GM23338 (cell line): ENCODE results near the gene CEACAM21. TPM values are rescaled to one million over a fixed set of nuclear protein-coding genes. Genes with fewer than 3 reads are reported as not detected.

Experiments used
- ATAC-seq: fragments of 200-7000 bp; cut with Tn5 transposase; 3 replicates; pipeline ENCODE4 v1.9.1; 2020
- DNase-seq: peaks from one replicate; pipeline ENCODE4 v3.0.0-alpha.2; 2015; ENCODE audit warnings: low spot score
- H2AFZ ChIP-seq: fragments of 200-600 bp; sonication (generic); 2 replicates; pipeline ENCODE4 v1.8.0; 2016; ENCODE audit warnings: antibody characterized with exemption, mild to moderate bottlenecking, moderate library complexity
- H3F3A ChIP-seq: fragments of 200-600 bp; sonication (generic); replicated peaks from 2 replicates; pipeline ENCODE4 v1.8.0; 2017; ENCODE audit warnings: antibody characterized with exemption, mixed run types, low read depth
- H3K27ac ChIP-seq: fragments of 200-600 bp; sonication (generic); 2 replicates; pipeline ENCODE4 v1.6.1; 2016; ENCODE audit warnings: low read depth
- H3K27me3 ChIP-seq: fragments of 200-600 bp; sonication (generic); 2 replicates; pipeline ENCODE4 v1.8.0; 2016; ENCODE audit warnings: mild to moderate bottlenecking, mixed run types, moderate library complexity; ENCODE audit not compliant: insufficient read depth
- H3K36me3 ChIP-seq: fragments of 200-600 bp; sonication (generic); 2 replicates; pipeline ENCODE4 v1.8.0; 2016; ENCODE audit warnings: mild to moderate bottlenecking; ENCODE audit not compliant: insufficient read depth
- H3K4me1 ChIP-seq: fragments of 200-600 bp; sonication (generic); 2 replicates; pipeline ENCODE4 v1.8.0; 2016; ENCODE audit warnings: mild to moderate bottlenecking, moderate library complexity; ENCODE audit not compliant: insufficient read depth
- H3K4me2 ChIP-seq: fragments of 200-600 bp; sonication (generic); 2 replicates; pipeline ENCODE4 v1.7.1; 2017; ENCODE audit warnings: mixed run types
- H3K4me3 ChIP-seq: fragments of 200-600 bp; sonication (generic); 2 replicates; pipeline ENCODE4 v1.6.1; 2016; ENCODE audit warnings: mixed run types
- H3K79me2 ChIP-seq: fragments of 200-600 bp; sonication (generic); replicated peaks from 2 replicates; pipeline ENCODE4 v1.8.0; 2017; ENCODE audit warnings: mild to moderate bottlenecking; ENCODE audit not compliant: insufficient read depth
- H3K9me2 ChIP-seq: fragments of 200-600 bp; sonication (generic); 2 replicates; pipeline ENCODE4 v1.8.0; 2017; ENCODE audit not compliant: insufficient read depth
- H4K20me1 ChIP-seq: fragments of 200-600 bp; sonication (generic); replicated peaks from 2 replicates; pipeline ENCODE4 v1.8.0; 2017; ENCODE audit warnings: mild to moderate bottlenecking; ENCODE audit not compliant: insufficient read depth
- H3K27ac Mint-ChIP-seq: 2 replicates; pipeline ENCODE4 v1.8.0; 2020; ENCODE audit warnings: inconsistent platforms, mild to moderate bottlenecking, moderate library complexity, mixed read lengths
- H3K27me3 Mint-ChIP-seq: 3 replicates; pipeline ENCODE4 v1.8.0; 2022; ENCODE audit warnings: low read depth, mild to moderate bottlenecking, moderate library complexity, mixed read lengths, inconsistent platforms; ENCODE audit not compliant: insufficient read depth, poor library complexity
- H3K36me3 Mint-ChIP-seq: 3 replicates; pipeline ENCODE4 v1.8.0; 2021; ENCODE audit warnings: low read depth, mild to moderate bottlenecking, inconsistent platforms, moderate library complexity, mixed read lengths
- H3K4me1 Mint-ChIP-seq: 3 replicates; pipeline ENCODE4 v1.8.0; 2020; ENCODE audit warnings: mild to moderate bottlenecking, inconsistent platforms, mixed read lengths
- H3K4me3 Mint-ChIP-seq: 3 replicates; pipeline ENCODE4 v1.8.0; 2021; ENCODE audit warnings: moderate library complexity, mild to moderate bottlenecking, inconsistent platforms, mixed read lengths
- H3K9me3 Mint-ChIP-seq: 3 replicates; pipeline ENCODE4 v1.8.0; 2020; ENCODE audit warnings: moderate library complexity, mild to moderate bottlenecking, inconsistent platforms, mixed read lengths
- CREB1 ChIP-seq: fragments of 250-450 bp; sonication (Bioruptor Pico); IDR thresholded peaks from 2 replicates; pipeline ENCODE4 v1.5.0; 2020; ENCODE audit warnings: low read depth, mild to moderate bottlenecking, moderate library complexity
- CTCF ChIP-seq, 2 experiments: fragments of 200-600 bp in 1 of 2; sonication (generic) in 1 of 2; conservative IDR thresholded peaks; 2 replicates each; pipeline versions ENCODE4 v1.5.1 to v1.6.1; 2016 to 2017; ENCODE audit warnings: antibody characterized with exemption in 2 of 2, low read depth in 2 of 2, mild to moderate bottlenecking in 2 of 2, moderate library complexity in 1 of 2
- ETS1 ChIP-seq: IDR thresholded peaks from 2 replicates; pipeline ENCODE4 v1.6.1; 2016; ENCODE audit warnings: antibody characterized with exemption
- EZH2 ChIP-seq: fragments of 200-600 bp; sonication (generic); IDR thresholded peaks from one replicate; pipeline ENCODE4 v1.8.0; 2017; ENCODE audit warnings: antibody characterized with exemption, mild to moderate bottlenecking, low read depth; ENCODE audit not compliant: unreplicated experiment
- EZH2phosphoT487 ChIP-seq: fragments of 200-600 bp; sonication (generic); IDR thresholded peaks from one replicate; pipeline ENCODE4 v1.8.1; 2018; ENCODE audit warnings: antibody characterized with exemption; ENCODE audit not compliant: unreplicated experiment
- JUNB ChIP-seq: IDR thresholded peaks from one replicate; pipeline ENCODE4 v1.6.1; 2016; ENCODE audit warnings: antibody characterized with exemption; ENCODE audit not compliant: unreplicated experiment
- NANOG ChIP-seq: IDR thresholded peaks from 2 replicates; pipeline ENCODE4 v1.6.1; 2016; ENCODE audit warnings: antibody characterized with exemption, borderline replicate concordance
- POLR2AphosphoS5 ChIP-seq: IDR thresholded peaks from 2 replicates; pipeline ENCODE4 v1.6.1; 2016; ENCODE audit warnings: antibody characterized with exemption, low read depth
- REST ChIP-seq: IDR thresholded peaks from one replicate; pipeline ENCODE4 v1.6.1; 2018; ENCODE audit warnings: antibody characterized with exemption; ENCODE audit not compliant: unreplicated experiment
- STAT1 ChIP-seq: IDR thresholded peaks from one replicate; pipeline ENCODE4 v1.6.1; 2016; ENCODE audit warnings: antibody characterized with exemption; ENCODE audit not compliant: unreplicated experiment
- ZNF114 ChIP-seq: fragments of 250-450 bp; sonication (Bioruptor Pico); IDR thresholded peaks from 2 replicates; pipeline ENCODE4 v1.5.0; 2020; ENCODE audit warnings: mild to moderate bottlenecking, moderate library complexity
- ZNF331 ChIP-seq: fragments of 250-450 bp; sonication (Bioruptor Pico); IDR thresholded peaks from 2 replicates; pipeline ENCODE4 v1.5.0; 2020; ENCODE audit warnings: low read depth, mild to moderate bottlenecking, moderate library complexity
- polyA plus RNA-seq: library from polyadenylated mRNA; unstranded; fragments of >200 nt; fragmentation: Nextera tagmentation; extraction: Ambion mirVana; gene quantifications from 2 replicates; pipeline ENCODE4 v1.2.1, GENCODE V29; 2016
- total RNA-seq: library from RNA; depleted of rRNA; stranded (reverse); fragments of >200 nt; shearing (Covaris generic); gene quantifications from 2 replicates; pipeline ENCODE4 v1.2.3, GENCODE V29; 2014
- TF ChIP-seq, protein P1 (sequence below): fragments of 250-450 bp; sonication (Bioruptor Pico); IDR thresholded peaks from 2 replicates; pipeline ENCODE4 v1.5.0; 2020; ENCODE audit warnings: mild to moderate bottlenecking, moderate library complexity

The CEACAM21 gene
- total and polyA plus RNA-seq, 2 experiments from 2014 or later, result not detected

DNA sequence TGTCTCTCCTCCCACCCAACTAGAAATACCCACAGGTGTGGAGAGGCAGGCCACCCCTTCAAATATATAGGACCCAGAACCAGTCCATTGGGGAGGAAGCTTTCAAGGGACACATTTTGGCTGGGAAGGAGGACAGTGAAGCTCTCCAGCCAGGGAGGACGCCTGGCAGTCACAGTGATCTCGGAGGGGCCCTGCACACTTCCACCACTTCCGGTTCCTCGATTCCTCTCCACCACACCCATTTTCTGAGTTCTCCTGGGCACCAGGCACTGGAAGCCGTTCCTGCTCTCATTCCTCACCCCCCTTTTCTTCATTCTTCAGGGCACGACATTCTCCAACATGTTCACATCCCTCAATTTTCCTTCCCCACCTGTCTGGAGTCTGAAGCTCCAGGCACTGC is 30.4 kb upstream of the CEACAM21 start:
- no peak overlapping the region for H3K4me3 ChIP-seq
- H3K27ac Mint-ChIP-seq, result no peak overlapping the region

More for the DNA sequence above, 30.4 kb upstream of the CEACAM21 start:
- H3K36me3 Mint-ChIP-seq, result no peaks in the 10 kb centered on the region
- Histone ChIP-seq H3K36me3 (no peaks in the 10 kb centered on the region), H3K4me2 (no peak overlapping the region), H3K9me2 (no peaks in the 10 kb centered on the region), H3K79me2 (no peaks in the 10 kb centered on the region), H3F3A (no peaks in the 10 kb centered on the region), H3K27ac (no peak overlapping the region), H3K27me3 (no peaks in the 10 kb centered on the region), H4K20me1 (no peaks in the 10 kb centered on the region), H3K4me1 (peaks cover 28% of the 10 kb centered on the region), H2AFZ (no peak overlapping the region)
- ATAC-seq (no peak), DNase-seq (no peak)
- no peak overlapping the region for H3K4me3 Mint-ChIP-seq
- H3K9me3 Mint-ChIP-seq, result 0 out of 3 replicates have a peak, but pooled peaks cover 3% of the 10 kb centered on the region
- no peak for TF ChIP-seq CTCF (conservative IDR thresholded peaks at IDR 0.05; ENCODE audit: low read depth in 2 of 2)
- TF ChIP-seq ETS1, result no peak
- TF ChIP-seq EZH2, result no peak
- no peak for TF ChIP-seq EZH2phosphoT487
- no peak for TF ChIP-seq ZNF331 (CRISPR knock-in tag)
- no peak for TF ChIP-seq POLR2AphosphoS5
- TF ChIP-seq STAT1, result no peak
- TF ChIP-seq CREB1 (CRISPR knock-in tag), result no peak
- no peak for TF ChIP-seq JUNB
- TF ChIP-seq REST, result no peak
- TF ChIP-seq NANOG, result no peak
- TF ChIP-seq, protein P1, sequence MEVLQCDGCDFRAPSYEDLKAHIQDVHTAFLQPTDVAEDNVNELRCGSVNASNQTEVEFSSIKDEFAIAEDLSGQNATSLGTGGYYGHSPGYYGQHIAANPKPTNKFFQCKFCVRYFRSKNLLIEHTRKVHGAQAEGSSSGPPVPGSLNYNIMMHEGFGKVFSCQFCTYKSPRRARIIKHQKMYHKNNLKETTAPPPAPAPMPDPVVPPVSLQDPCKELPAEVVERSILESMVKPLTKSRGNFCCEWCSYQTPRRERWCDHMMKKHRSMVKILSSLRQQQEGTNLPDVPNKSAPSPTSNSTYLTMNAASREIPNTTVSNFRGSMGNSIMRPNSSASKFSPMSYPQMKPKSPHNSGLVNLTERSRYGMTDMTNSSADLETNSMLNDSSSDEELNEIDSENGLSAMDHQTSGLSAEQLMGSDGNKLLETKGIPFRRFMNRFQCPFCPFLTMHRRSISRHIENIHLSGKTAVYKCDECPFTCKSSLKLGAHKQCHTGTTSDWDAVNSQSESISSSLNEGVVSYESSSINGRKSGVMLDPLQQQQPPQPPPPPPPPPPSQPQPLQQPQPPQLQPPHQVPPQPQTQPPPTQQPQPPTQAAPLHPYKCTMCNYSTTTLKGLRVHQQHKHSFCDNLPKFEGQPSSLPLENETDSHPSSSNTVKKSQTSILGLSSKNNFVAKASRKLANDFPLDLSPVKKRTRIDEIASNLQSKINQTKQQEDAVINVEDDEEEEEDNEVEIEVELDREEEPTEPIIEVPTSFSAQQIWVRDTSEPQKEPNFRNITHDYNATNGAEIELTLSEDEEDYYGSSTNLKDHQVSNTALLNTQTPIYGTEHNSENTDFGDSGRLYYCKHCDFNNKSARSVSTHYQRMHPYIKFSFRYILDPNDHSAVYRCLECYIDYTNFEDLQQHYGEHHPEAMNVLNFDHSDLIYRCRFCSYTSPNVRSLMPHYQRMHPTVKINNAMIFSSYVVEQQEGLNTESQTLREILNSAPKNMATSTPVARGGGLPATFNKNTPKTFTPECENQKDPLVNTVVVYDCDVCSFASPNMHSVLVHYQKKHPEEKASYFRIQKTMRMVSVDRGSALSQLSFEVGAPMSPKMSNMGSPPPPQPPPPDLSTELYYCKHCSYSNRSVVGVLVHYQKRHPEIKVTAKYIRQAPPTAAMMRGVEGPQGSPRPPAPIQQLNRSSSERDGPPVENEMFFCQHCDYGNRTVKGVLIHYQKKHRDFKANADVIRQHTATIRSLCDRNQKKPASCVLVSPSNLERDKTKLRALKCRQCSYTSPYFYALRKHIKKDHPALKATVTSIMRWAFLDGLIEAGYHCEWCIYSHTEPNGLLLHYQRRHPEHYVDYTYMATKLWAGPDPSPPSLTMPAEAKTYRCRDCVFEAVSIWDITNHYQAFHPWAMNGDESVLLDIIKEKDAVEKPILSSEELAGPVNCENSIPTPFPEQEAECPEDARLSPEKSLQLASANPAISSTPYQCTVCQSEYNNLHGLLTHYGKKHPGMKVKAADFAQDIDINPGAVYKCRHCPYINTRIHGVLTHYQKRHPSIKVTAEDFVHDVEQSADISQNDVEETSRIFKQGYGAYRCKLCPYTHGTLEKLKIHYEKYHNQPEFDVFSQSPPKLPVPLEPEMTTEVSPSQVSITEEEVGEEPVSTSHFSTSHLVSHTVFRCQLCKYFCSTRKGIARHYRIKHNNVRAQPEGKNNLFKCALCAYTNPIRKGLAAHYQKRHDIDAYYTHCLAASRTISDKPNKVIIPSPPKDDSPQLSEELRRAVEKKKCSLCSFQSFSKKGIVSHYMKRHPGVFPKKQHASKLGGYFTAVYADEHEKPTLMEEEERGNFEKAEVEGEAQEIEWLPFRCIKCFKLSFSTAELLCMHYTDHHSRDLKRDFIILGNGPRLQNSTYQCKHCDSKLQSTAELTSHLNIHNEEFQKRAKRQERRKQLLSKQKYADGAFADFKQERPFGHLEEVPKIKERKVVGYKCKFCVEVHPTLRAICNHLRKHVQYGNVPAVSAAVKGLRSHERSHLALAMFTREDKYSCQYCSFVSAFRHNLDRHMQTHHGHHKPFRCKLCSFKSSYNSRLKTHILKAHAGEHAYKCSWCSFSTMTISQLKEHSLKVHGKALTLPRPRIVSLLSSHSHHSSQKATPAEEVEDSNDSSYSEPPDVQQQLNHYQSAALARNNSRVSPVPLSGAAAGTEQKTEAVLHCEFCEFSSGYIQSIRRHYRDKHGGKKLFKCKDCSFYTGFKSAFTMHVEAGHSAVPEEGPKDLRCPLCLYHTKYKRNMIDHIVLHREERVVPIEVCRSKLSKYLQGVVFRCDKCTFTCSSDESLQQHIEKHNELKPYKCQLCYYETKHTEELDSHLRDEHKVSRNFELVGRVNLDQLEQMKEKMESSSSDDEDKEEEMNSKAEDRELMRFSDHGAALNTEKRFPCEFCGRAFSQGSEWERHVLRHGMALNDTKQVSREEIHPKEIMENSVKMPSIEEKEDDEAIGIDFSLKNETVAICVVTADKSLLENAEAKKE (CRISPR knock-in tag), result no peak
- no peak for TF ChIP-seq ZNF114 (CRISPR knock-in tag)
- peaks cover 11% of the 10 kb centered on the region for H3K27me3 Mint-ChIP-seq
- H3K4me1 Mint-ChIP-seq, result peaks cover 37% of the 10 kb centered on the region
